ENCODE results near the gene XCR1. TPM values are rescaled to one million over a fixed set of nuclear protein-coding genes. Genes with fewer than 3 reads are reported as not detected.
A peak's percentile ranks its signal among the peaks of the same experiment; 100 is the strongest.
"Not testable (repeated sequence)": the region's sequence is repeated elsewhere in the genome, so short reads cannot be mapped to it uniquely, and the experiment has no call there.

XCR1 gene
- total RNA-seq, 2 experiments from 2014 or later: not detected

DNA sequence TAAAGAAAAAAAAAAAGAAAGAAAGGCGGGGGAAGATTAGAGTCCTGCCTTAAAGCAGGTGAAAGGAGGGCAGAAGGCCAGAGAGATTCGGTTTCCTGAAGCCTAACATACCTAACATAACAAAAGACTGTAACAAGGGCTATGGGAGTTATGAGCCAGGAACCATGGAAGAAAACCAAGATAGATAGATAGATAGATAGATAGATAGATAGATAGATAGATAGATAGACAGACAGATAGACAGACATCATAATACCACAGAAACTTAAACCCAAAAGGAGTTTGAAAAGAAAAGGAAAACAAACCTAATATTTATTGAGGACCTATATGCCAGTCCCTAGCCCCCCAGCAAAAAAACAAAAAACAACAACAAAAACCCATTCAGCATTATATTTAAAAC is 29.3 kb downstream of the XCR1 start:
- Mint-ChIP-seq H3K9me3 (no peaks in the 10 kb centered on the region), H3K36me3 (peaks cover 6% of the 10 kb centered on the region), H3K27ac (no peak overlapping the region), H3K4me3 (no peak overlapping the region), H3K27me3 (peaks cover 5% of the 10 kb centered on the region), H3K4me1 (peaks cover 19% of the 10 kb centered on the region)
- no peak for DNase-seq

DNA sequence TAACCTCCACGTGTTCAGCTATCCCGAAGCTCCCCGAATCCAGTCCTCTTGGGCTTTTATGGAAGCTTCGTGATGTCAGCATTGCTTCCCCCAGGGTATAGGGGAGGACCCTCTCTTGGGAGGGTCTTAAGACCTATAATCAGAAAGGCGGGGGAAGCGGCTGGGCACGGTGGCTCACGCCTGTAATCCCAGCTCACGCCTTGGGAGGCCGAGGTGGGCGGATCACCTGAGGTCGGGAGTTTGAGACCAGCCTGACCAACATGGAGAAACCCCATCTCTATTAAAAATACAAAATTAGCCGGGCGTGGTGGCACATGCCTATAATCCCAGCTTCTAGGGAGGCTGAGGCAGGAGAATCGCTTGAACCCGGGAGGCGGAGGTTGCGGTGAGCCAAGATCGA is 29.8 kb downstream of the XCR1 start:
- H3K27ac Mint-ChIP-seq, H3K9me3 Mint-ChIP-seq, H3K36me3 Mint-ChIP-seq, H3K27me3 Mint-ChIP-seq, H3K4me3 Mint-ChIP-seq, DNase-seq: not testable (repeated sequence)
- peaks cover 24% of the 10 kb centered on the region for H3K4me1 Mint-ChIP-seq

DNA sequence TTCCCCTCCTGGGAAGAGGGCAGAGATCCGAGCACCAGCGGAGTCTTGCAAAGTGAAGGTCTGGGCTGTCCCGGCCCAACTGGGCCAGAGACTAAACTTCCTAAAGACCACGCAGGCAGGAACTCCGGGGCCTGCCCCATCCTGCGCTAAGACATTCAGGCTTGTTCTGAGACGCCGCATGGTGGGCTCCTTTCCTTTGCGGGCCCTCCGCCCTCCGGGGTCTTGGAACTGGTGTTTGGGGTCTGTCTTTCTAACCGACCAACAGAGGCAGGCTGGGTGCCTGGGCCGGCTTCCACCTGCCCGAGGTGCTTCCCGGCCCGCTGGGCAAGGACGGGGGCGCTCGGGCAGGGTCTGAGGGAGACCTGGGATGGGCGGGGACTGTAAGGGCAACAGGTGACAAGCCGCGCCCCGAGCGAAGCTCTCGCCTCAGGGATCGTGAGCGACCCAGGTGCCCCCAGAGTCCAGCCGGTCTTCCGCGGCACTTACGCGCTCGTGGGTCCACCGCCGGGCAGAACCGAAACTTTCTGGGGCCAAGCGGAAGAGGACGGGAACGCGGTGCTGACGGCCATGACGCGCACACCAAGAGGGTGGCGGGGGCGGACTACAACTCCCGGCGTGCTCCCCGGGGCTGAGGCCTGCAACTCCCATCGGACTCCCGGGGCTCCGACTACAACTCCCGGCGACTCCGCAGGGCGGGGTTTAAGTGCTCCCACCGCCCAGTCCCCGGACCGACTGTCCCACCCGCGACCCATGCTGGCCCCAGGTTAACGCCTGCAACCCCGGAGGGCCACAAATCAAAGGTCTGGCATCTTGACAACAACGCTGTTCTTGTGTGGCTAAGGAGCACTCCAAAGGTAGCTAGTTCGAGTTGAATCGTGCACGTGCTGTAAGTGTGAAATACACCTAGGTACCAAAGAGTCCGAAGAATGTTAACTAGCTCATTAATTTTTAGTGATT is 31.8 kb downstream of the XCR1 start, which contains the start of gene FYCO1:
TSS of gene FYCO1 (minus strand) at position 589 of the 957 bp plus-strand sequence. CDS start 10,914 bp downstream, outside the sequence.
- peaks cover 5% of the 10 kb centered on the region for H3K27me3 Mint-ChIP-seq
- no peaks in the 10 kb centered on the region for H3K9me3 Mint-ChIP-seq
- H3K4me1 Mint-ChIP-seq: peaks cover 37% of the 10 kb centered on the region
- H3K36me3 Mint-ChIP-seq: peaks cover 21% of the 10 kb centered on the region
- H3K4me3 Mint-ChIP-seq: peak within 1 kb of the TSS; percentile 85
- peak within 1 kb of the TSS; percentile 94 for H3K27ac Mint-ChIP-seq
- DNase-seq: peak; percentile 89

DNA sequence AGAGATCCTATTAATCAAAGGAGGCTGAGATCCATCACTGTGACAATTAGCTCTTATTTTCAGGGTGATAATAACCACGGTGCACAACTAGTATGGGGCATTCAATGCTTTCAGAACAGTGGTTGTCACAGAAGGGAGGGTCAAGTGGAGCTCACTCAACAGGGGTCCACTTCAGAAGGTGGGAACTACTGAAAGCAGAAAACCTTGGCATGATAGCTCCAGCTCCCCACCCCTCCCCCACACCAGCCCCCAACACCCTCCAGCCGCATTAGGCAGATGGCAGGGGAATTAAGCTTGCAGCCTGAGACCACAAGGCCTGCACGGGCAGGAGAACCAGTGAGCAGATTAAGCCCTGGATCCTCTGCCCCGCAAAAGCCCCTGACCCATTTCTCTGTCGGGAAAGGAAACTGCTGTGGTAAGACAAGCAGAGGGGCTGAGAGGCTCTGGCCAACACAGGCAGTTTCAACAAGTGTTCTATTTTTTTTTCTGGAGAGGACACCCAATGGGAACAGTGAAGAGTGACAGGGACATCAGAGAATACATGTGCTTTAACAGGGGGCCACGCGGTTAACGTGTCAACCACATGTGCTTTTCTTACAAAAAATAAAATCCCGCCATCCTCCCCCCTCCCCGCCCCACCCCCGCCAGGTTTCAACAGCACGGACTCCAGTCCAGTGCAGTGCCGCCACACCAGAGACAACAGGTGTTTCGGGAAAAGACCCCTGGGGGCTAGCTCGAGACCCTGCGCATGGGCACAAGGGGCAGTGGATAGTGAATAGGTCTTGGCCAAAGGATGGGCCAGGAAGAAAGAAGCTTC is 32.7 kb downstream of the XCR1 start:
- Mint-ChIP-seq H3K36me3 (peaks cover 30% of the 10 kb centered on the region), H3K4me3 (peak overlapping the region; percentile 85), H3K27ac (peak overlapping the region; percentile 94), H3K4me1 (peaks cover 46% of the 10 kb centered on the region), H3K9me3 (no peaks in the 10 kb centered on the region), H3K27me3 (peaks cover 5% of the 10 kb centered on the region)
- peak; percentile 69 for DNase-seq

DNA sequence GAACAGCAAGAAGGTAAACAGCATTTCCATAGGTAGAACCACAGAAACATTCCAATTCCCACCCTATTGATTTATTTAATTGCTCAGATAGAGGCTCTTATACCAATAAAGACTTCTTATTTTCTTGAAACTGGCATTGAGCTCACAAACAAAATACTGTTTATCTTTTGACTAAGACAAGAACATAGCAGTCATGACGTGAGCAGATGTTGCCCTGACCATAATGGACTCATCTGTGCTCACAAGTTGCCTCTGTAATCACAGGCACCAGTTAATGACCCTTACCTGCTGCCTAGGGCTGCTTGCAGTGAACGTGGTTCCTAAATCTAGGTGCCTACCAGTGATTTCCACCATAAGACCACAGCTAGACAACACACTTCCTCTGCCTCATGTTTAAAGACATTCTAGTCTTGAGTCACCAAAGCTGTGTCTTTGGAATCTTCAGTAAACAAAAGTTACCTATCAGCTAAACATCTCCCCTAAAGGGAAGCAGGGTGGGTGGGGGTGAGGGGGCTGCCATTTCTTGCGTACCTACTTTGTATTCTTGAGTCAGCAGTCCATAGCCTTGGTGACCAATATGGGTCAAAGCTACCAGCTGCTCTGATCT is 33.8 kb downstream of the XCR1 start:
- H3K36me3 Mint-ChIP-seq: peaks cover 32% of the 10 kb centered on the region
- H3K4me1 Mint-ChIP-seq: peaks cover 56% of the 10 kb centered on the region
- no peaks in the 10 kb centered on the region for H3K9me3 Mint-ChIP-seq
- peak overlapping the region; percentile 11 for H3K4me3 Mint-ChIP-seq
- H3K27me3 Mint-ChIP-seq: no peaks in the 10 kb centered on the region
- peak overlapping the region; percentile 71 for H3K27ac Mint-ChIP-seq
- DNase-seq: no peak

DNA sequence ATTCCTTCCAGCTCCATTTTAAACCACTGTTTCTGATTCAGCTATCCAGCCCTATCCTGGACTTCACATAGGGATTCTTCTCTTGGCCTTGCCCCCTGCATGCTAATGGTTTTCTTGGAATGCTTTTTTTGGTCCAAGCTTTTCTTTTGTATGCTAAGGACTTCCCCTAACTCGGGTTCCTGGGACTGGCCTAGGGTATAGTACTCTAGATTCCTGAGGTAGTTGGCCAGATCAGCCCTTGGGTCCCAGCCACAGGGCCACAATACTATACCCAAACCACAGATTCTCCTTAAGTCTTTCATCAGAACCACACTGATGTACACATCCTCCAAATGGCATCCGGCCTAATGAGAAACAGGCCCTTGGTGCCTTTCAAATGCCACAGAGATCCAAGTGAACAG is 34.5 kb downstream of the XCR1 start:
- peaks cover 36% of the 10 kb centered on the region for H3K36me3 Mint-ChIP-seq
- peaks cover 61% of the 10 kb centered on the region for H3K4me1 Mint-ChIP-seq
- peak overlapping the region; percentile 71 for H3K27ac Mint-ChIP-seq
- no peak for DNase-seq
- peak overlapping the region; percentile 11 for H3K4me3 Mint-ChIP-seq
- H3K27me3 Mint-ChIP-seq: no peaks in the 10 kb centered on the region
- no peaks in the 10 kb centered on the region for H3K9me3 Mint-ChIP-seq

DNA sequence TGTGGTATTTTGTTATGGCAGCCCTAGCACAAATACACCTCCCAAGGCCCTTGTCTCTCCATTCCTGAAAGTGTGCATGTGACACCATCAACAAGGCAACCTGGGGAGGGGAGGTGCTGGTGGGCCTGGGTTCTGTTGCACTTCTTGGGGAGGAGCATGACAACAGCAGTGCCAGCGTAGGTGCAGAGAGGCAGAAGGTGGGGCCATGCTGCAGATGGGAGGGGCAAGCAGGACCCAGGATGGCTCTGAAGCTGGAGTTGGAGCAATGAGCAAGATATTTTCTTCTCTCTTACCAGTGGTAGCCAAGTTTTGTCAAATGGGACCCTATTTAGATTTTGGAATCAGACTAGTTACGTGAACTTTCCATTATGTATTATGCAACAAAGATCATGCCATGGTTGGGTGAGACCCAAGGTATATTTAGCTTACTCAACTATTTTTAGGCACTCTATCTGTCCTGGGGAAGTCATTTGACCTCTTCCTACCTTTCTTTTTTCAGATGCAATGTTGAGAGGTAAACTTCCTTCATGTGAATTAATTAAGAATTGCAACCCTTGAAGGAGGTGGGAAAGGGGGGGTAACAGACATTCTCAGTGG is 35.1 kb downstream of the XCR1 start:
- no peak for DNase-seq
- no peak overlapping the region for H3K4me3 Mint-ChIP-seq
- no peaks in the 10 kb centered on the region for H3K27me3 Mint-ChIP-seq
- no peaks in the 10 kb centered on the region for H3K9me3 Mint-ChIP-seq
- H3K4me1 Mint-ChIP-seq: peaks cover 65% of the 10 kb centered on the region
- H3K27ac Mint-ChIP-seq: peak overlapping the region; percentile 34
- peaks cover 36% of the 10 kb centered on the region for H3K36me3 Mint-ChIP-seq

DNA sequence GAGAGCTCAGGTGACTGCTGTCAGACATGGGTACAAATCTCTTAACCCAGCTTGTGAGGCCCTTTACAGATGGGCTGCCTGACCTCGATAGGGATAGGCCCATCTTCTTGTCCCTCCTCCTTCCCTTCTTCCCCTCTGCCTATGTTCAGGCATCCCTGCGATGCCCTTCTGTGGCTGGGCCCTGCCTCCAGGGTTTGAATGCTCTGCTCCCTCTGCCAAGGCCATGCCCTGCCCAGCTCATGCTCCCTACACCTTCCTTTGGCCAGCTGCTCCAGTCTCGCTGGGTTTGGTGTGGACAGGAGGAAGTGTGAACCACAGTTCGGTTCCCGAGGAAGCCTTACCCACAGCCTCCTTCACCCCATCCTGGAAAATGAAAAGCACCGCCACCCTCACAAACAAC is 35.9 kb downstream of the XCR1 start:
- Mint-ChIP-seq H3K4me3 (no peak overlapping the region), H3K36me3 (peaks cover 39% of the 10 kb centered on the region), H3K27ac (peak overlapping the region; percentile 35), H3K9me3 (no peaks in the 10 kb centered on the region), H3K27me3 (no peaks in the 10 kb centered on the region), H3K4me1 (peaks cover 67% of the 10 kb centered on the region)
- no peak for DNase-seq

DNA sequence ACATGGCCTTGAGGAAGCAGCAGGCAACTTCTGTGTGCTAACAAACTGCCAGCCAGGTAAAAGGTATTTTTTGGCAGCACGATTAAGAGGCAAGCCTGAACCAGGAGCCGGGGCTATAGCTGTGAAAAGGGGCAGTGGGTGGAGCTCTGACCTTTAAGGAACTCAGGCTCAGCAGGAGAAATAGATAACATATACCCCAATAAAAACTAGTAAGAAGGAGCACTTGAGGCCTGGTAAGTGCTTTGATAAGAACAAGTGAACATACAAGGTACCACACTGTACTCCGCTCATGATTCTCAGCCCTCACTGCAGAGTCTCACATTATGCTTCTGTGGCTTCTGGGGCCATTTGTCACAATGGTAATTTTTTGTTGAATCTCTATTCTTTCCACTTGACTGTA is 37.1 kb downstream of the XCR1 start:
- Mint-ChIP-seq H3K4me3 (no peak overlapping the region), H3K27me3 (no peaks in the 10 kb centered on the region), H3K9me3 (no peaks in the 10 kb centered on the region), H3K4me1 (peaks cover 65% of the 10 kb centered on the region), H3K36me3 (peaks cover 39% of the 10 kb centered on the region), H3K27ac (no peak overlapping the region)
- DNase-seq: no peak

DNA sequence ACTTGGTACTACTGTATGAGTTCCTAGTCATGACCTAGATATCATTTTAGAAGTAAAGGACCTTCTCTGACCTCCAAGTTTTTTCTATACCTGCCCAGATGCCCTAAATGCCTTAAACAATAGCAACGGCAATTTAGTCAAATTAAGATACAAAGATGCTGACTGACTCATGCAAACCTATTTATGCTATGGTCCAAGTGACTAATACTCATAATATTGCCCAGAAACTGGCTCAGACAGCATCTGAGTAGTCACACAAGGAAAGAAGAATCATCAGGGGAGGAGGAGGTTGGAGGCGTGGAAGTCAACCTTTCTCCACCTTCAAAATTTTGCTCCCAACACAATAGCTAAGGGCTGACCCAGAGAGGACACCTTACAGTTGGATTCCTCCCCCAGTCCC is 38.5 kb downstream of the XCR1 start:
- Mint-ChIP-seq H3K27ac (no peak overlapping the region), H3K4me3 (no peak overlapping the region), H3K4me1 (peaks cover 67% of the 10 kb centered on the region), H3K27me3 (no peaks in the 10 kb centered on the region), H3K9me3 (no peaks in the 10 kb centered on the region), H3K36me3 (peaks cover 44% of the 10 kb centered on the region)
- DNase-seq: no peak

DNA sequence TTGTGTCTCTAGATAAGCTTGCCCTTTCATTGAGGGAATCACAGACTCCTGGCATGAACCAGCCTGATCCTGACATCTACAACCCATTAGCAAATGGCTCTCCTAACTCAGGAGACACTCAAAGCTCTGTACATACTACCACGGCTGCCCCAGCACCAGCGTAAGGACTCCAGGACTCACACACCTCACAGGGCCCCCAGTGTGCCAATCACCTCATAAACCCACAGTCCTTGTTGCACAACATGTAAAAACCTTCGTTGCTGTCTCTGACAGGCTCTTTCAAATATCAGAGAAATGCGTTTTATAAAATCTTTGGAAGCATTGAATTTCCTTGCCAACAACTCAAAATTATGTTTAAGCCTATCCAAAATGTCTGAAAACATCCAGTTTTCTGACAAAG is 38.9 kb downstream of the XCR1 start:
- Mint-ChIP-seq H3K4me1 (peaks cover 63% of the 10 kb centered on the region), H3K36me3 (peaks cover 46% of the 10 kb centered on the region), H3K4me3 (no peak overlapping the region), H3K27me3 (no peaks in the 10 kb centered on the region), H3K27ac (no peak overlapping the region), H3K9me3 (no peaks in the 10 kb centered on the region)
- no peak for DNase-seq

DNA sequence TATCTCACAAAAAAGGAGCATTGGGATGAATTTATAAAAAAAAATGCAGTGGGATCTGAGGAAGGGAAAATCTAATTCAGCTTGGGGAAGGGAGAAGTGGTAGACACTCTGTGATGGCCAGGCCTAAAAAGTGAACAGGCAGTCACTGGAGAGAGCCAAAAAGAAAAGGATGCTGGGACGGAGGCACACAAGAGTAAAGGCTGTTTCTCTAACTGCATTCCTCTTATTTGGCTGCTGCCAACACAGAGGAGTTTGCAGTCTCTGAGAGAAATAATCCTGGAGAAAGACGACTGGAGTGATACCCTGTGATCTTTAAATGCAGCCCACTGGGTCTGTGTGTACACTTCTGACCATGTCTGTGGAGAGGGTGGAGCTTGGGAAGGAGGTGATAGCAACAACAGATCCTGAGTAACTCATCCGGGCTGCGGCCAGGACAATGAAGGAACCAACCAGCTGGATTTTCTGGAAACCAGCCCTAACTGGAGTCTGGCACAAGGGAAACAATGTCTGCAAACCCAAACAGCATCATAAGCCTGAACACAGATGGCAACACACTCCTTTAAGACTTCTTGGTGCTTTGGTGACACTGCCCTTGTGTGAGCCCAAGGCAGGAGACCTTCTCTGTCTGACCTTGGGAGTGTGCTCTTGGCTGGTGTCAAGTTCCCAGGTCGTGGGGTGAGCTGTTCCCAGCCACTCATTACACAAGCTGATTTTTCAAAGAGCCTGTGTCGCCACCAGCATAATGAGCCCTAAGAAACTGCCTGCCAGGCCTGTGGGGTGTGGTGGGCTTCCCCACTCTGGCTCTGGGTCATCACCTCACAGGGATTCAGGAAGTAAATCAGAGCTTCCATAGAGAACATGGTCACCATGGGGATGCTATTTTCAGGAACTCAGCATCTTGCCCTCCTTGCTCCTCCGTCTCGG is 39.7 kb downstream of the XCR1 start:
- peaks cover 45% of the 10 kb centered on the region for H3K36me3 Mint-ChIP-seq
- DNase-seq: no peak
- no peaks in the 10 kb centered on the region for H3K27me3 Mint-ChIP-seq
- peaks cover 56% of the 10 kb centered on the region for H3K4me1 Mint-ChIP-seq
- no peaks in the 10 kb centered on the region for H3K9me3 Mint-ChIP-seq
- H3K4me3 Mint-ChIP-seq: no peak overlapping the region
- H3K27ac Mint-ChIP-seq: no peak overlapping the region

DNA sequence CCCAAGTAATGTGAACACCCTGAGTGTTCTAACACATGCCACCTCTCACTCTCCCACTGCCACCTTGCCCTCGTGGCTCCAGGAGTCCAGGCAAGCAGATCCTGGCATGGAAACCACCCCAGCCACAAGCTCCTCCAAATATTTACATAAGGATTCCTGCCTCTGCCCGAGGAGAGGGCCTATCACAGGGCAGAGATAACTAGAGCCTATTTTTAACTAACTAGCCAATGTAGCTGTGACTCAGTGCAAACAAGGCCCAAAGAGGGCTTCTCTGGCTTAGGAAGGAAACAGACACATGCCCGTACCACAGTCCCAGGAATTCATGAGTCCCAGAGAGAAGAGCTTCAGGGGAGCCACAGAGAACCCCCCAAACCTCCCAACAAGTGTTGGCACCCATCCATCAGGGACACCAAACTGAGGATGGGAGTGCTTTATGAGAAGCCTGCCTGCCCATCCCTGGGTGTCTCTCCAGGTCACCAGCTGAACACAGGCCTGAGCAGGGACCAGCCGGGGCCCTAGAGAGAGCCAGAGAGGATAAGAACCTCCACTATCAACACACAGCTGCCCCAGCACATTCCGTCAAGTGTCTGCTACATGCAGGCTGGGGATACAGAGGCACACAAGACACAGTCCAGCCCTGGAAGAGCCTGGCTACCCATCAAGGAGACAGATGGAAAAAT is 40.8 kb downstream of the XCR1 start:
- DNase-seq: no peak
- Mint-ChIP-seq H3K27me3 (no peaks in the 10 kb centered on the region), H3K36me3 (peaks cover 42% of the 10 kb centered on the region), H3K4me3 (no peak overlapping the region), H3K9me3 (no peaks in the 10 kb centered on the region), H3K27ac (no peak overlapping the region), H3K4me1 (peaks cover 53% of the 10 kb centered on the region)
